HG02840 (cell line): ENCODE results near the gene SRP68.

Experiments
- ATAC-seq: cut with Tn5 transposase; IDR thresholded peaks from one replicate; pipeline ENCODE4 v1.9.1; 2021; ENCODE audit warnings: mild to moderate bottlenecking, moderate library complexity, moderate number of reproducible peaks; ENCODE audit not compliant: unreplicated experiment, low FRiP score

The SRP68 gene

GRCh38 chr17:76072148-76072858 is at the start of gene SRP68:
Gene SRP68 (minus strand): TSS chr17:76072517. CDS start chr17:76072491, 26 bp downstream.
- ATAC-seq: peak; percentile 86

GRCh38 chr17:76121932-76122430 is 49.7 kb upstream of the SRP68 start:
- ATAC-seq: no peak

- no peak for ATAC-seq
Observed at GRCh38 chr17:76120658-76121008, 48.3 kb upstream of the SRP68 start.

GRCh38 chr17:76119409-76120371 is 47.4 kb upstream of the SRP68 start:
- ATAC-seq: no peak

- ATAC-seq: no peak
Observed at GRCh38 chr17:76115138-76115754, 42.9 kb upstream of the SRP68 start.

GRCh38 chr17:76111956-76112355 is 39.6 kb upstream of the SRP68 start:
- ATAC-seq: no peak

GRCh38 chr17:76107509-76107908 is 35.2 kb upstream of the SRP68 start:
- ATAC-seq: no peak

- no peak for ATAC-seq
Observed at GRCh38 chr17:76106703-76107102, 34.4 kb upstream of the SRP68 start.

GRCh38 chr17:76104896-76105231 is 32.5 kb upstream of the SRP68 start:
- ATAC-seq: no peak

- no peak for ATAC-seq
Observed at GRCh38 chr17:76104140-76104895, 32.0 kb upstream of the SRP68 start.

GRCh38 chr17:76103274-76104139 is 31.2 kb upstream of the SRP68 start, which contains the start of gene EXOC7:
Gene EXOC7 (minus strand): TSS chr17:76103787. CDS start chr17:76103692, 95 bp downstream.
- ATAC-seq: peak; percentile 86

- no peak for ATAC-seq
Observed at GRCh38 chr17:76102944-76103273, 30.6 kb upstream of the SRP68 start.

- no peak for ATAC-seq
Observed at GRCh38 chr17:76097716-76098295, 25.5 kb upstream of the SRP68 start.

GRCh38 chr17:76095943-76096342 is 23.6 kb upstream of the SRP68 start:
- no peak for ATAC-seq

- no peak for ATAC-seq
Observed at GRCh38 chr17:76094046-76094445, 21.7 kb upstream of the SRP68 start.

GRCh38 chr17:76092526-76093413 is 20.5 kb upstream of the SRP68 start:
- no peak for ATAC-seq

GRCh38 chr17:76091526-76092286 is 19.4 kb upstream of the SRP68 start:
- ATAC-seq: no peak
